Retinal pigment epithelial cell (primary cell): ENCODE results near the gene LPP.

Source experiments
- DNase-seq: peaks from one replicate; pipeline ENCODE4 v3.0.0-alpha.2; 2010; ENCODE audit warnings: low read depth
- H3K4me3 ChIP-seq: 2 replicates; pipeline ENCODE4 v1.5.1; 2011; ENCODE audit warnings: mild to moderate bottlenecking, low read length, control low read depth, moderate library complexity
- TF ChIP-seq, protein P1 (sequence below): conservative IDR thresholded peaks from 2 replicates; pipeline ENCODE4 v1.5.1; 2011; ENCODE audit warnings: low read depth, low read length, control low read depth, inconsistent platforms

The LPP gene

DNA sequence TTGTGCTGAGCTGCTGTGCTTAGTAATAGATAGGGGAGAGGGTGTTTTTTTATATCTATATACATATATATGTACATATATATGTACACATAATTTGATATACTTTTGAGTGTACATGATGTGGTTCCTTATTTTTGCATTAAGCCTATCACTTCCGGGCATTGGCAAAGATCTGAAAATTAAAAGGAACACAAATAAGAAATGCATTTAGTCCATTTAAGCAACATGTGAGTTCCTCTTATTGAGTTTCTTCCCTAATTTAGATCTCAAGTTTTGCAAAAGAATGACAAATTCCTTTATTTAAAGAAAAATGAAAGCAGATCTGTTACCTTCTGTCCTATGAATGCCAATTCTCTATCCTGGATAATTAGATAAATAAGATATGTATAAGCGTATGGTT, 435.1 kb downstream of the LPP start:
- no peak overlapping the region for H3K4me3 ChIP-seq
- TF ChIP-seq, protein P1, sequence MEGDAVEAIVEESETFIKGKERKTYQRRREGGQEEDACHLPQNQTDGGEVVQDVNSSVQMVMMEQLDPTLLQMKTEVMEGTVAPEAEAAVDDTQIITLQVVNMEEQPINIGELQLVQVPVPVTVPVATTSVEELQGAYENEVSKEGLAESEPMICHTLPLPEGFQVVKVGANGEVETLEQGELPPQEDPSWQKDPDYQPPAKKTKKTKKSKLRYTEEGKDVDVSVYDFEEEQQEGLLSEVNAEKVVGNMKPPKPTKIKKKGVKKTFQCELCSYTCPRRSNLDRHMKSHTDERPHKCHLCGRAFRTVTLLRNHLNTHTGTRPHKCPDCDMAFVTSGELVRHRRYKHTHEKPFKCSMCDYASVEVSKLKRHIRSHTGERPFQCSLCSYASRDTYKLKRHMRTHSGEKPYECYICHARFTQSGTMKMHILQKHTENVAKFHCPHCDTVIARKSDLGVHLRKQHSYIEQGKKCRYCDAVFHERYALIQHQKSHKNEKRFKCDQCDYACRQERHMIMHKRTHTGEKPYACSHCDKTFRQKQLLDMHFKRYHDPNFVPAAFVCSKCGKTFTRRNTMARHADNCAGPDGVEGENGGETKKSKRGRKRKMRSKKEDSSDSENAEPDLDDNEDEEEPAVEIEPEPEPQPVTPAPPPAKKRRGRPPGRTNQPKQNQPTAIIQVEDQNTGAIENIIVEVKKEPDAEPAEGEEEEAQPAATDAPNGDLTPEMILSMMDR = no peak
- no peak for DNase-seq

DNA sequence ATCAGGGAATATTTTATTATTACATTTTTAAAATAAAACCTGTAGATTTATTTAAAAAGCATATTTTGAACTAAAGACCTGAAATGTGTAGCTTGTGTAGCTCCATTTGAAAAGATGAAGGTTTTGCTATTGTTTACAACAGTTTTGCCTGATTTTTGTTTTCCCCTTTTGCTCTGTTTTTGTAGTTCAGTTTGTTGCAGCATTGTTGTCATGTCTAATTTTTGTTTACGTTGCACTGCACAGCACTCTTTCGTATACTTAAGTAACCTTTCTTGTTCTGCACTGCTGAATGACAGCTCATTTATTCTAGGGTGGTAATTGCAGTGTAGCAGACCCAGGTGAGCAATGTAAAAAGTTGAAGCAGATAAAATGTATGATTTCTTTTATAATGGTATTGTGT, 435.8 kb downstream of the LPP start:
- no peak for DNase-seq
- no peak overlapping the region for H3K4me3 ChIP-seq
- TF ChIP-seq, protein P1 = no peak

DNA sequence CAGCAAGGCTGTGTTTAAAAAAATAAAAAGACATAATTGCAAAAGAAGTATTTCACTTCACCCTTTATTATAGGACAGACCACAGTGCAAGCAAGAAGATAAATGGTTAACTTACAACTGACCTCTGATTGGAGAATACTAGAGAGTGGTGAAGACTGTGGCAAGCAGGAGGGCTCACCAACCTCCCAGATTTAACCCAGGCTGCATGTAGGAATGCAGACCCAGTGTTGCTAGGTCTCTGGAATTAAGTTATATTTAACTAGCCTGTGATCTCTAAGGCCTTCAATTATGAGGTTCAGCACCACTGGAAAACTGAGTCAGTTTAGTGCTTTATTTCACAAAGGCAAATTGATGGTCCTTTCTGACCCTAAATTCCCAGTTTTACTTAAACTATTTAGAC, 436.6 kb downstream of the LPP start:
- TF ChIP-seq, protein P1 = no peak
- no peak for DNase-seq
- no peak overlapping the region for H3K4me3 ChIP-seq

GRCh38 chr3:188594139-188594538, 440.2 kb downstream of the LPP start:
- peak; percentile 30 for DNase-seq
- TF ChIP-seq, protein P1 = no peak
- H3K4me3 ChIP-seq = no peak overlapping the region

DNA sequence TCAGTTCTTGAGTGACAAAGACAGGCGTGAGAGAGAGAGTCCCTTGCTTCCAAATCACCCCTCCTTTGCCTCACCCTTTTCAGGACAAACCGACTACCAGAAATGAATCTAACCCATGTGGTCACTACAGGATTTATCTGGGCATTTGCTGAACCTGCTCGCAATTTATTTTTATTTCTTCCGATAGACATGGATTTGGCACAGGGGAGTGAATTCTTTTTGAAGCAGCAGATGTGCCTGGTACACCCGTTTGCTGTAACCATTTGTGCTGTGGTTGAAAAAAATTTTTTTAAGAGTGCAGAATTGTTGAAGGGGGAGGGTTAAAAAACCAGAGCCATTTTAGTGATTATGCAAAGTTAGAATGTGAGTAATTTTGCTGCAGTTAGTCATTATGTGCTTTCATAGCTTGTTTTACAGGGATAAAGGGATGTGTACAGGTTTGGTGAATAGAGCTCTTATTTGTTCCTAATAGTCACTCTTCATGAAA, 442.0 kb downstream of the LPP start:
- TF ChIP-seq, protein P1 = no peak
- no peak for DNase-seq
- no peak overlapping the region for H3K4me3 ChIP-seq

- no peak overlapping the region for H3K4me3 ChIP-seq
- TF ChIP-seq, protein P1 = no peak
- DNase-seq = no peak
Observed at GRCh38 chr3:188598894-188599293, 444.9 kb downstream of the LPP start.

DNA sequence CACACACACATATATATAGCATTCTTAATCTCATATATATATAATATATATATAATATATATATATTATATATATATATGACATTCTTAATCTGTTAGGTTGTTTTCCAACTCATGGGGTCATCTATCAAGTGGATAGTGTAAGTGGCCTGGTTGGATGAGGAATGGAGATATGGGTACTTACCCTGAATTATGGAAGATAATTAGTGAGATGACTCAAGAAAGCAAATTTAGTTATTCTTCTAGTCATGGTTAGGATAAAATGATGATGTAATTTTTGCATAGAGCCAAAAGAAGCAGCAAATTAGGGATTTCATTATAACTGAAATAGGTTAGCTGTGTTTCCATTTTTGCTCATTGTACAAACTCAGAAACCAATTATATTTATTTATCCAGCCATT, 448.2 kb downstream of the LPP start:
- TF ChIP-seq, protein P1 = no peak
- no peak for DNase-seq

More for the DNA sequence above, 448.2 kb downstream of the LPP start:
- no peak overlapping the region for H3K4me3 ChIP-seq
